ENCODE measurements around the gene RAX. TPM values are rescaled to one million over a fixed set of nuclear protein-coding genes. Genes with fewer than 3 reads are reported as not detected.
A peak's percentile ranks its signal among the peaks of the same experiment; 100 is the strongest.

RAX gene
- total RNA-seq, 1 donor, result not detected

DNA sequence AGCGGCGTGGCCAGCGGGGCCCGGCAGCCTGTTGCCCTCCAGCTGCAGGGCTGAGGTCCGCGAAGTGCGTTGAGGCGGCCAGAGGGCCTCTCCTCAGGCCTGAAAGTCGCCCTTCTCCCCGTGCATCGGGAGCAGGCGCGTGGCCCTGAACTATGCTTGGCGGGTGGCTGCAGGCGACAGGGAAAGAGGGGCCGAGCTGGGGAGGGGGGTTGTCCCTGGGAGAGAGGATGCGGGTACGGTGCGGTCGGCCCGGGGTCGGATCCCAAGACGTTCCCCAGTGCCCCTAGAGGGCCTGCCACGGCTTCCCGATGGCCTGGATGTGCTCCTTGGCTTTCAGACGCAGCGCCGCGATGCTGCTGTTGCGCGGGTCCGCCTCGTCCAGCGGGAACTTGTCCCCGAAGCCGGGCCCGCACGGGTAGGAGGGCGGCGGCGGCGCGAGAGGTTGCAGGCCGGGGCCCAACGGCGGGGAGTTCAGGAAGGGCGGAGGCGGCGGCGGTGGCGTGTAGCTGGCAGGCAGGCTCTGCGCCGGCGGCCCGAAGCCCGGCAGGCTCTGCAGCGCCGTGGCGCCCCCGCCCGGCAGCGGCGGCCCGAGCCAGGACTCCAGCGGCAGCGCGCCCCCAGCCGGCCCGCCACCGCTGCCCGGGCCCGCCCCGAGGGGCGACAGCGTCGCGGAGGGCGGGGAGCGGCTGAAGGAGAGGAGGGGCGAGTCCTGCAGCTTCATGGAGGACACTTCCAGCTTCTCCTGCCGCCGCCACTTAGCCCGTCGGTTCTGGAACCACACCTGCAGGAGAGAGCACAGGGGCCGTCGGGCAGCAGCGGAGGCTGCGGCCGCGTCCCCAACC is 4.3 kb downstream of the RAX start:
- TF ChIP-seq, protein P1, sequence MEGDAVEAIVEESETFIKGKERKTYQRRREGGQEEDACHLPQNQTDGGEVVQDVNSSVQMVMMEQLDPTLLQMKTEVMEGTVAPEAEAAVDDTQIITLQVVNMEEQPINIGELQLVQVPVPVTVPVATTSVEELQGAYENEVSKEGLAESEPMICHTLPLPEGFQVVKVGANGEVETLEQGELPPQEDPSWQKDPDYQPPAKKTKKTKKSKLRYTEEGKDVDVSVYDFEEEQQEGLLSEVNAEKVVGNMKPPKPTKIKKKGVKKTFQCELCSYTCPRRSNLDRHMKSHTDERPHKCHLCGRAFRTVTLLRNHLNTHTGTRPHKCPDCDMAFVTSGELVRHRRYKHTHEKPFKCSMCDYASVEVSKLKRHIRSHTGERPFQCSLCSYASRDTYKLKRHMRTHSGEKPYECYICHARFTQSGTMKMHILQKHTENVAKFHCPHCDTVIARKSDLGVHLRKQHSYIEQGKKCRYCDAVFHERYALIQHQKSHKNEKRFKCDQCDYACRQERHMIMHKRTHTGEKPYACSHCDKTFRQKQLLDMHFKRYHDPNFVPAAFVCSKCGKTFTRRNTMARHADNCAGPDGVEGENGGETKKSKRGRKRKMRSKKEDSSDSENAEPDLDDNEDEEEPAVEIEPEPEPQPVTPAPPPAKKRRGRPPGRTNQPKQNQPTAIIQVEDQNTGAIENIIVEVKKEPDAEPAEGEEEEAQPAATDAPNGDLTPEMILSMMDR (IDR thresholded peaks at IDR 0.05; ENCODE audit: insufficient read depth, low read depth, low read length), result no peak
- DNase-seq (ENCODE audit: low read depth), result peak; percentile 20
- H3K4me3 ChIP-seq (ENCODE audit: low read depth, low read length), result no peak overlapping the region

DNA sequence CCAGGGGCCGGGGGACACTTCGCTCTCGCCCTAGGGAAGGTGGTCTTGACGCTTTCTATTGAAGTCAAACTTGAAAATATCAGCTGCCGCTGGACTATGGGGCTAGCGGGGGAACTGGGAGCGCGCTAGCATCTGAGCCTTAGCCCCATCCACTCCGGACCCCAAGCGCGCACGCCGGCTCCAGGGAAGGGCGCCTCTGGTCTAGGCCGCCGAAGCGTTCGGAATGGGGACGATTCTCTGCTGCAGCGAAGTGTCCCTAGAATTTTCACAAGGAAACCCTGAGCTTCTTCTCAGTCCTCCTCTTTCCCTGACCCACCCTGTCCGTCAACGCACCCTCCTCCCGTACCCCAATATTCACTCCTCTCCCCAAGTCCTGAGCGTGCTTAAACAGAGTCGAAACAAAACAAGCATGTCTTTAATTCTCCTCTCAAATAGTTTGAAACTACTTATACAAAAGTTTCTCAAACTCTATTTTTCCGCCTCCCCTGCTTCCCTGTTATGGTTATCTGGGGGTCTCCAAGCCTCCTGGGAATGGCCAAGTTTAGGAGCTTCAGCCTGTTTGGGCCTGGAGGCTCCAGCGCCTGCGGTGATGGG is 5.0 kb downstream of the RAX start:
- H3K4me3 ChIP-seq (ENCODE audit: low read depth, low read length), result no peak overlapping the region
- TF ChIP-seq, protein P1 (IDR thresholded peaks at IDR 0.05; ENCODE audit: insufficient read depth, low read depth, low read length), result no peak
- no peak for DNase-seq (ENCODE audit: low read depth)

DNA sequence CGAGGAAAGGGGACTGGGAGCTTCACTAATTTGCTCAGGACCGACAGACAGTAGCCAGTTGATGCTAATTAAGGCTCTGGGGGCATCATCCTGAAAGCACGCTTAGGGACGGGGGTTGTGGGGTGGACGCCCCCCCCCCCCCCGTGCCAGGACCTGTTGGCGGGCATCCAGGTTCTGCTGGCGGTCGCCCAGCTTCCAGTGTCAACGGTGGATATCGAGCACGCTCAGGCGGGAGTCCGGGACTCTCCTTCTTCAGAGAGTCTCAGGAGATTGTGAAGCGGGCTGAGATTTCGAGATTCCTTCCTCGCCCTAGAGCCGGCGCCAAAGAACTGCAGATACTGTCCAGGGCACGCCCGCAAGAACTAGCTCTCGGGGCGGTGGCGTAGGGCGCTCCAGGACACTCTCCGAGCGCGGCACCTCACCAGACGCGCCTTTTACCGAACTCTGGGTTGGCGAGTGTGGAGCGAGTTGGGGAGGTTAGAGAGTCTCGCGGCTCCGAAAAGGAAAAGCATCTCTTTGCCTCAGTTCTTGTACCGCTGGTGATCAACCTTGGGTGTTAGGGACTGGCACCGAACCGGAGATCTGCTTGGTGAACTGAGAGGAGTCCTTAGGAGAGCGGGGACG is 5.6 kb downstream of the RAX start:
- DNase-seq (ENCODE audit: low read depth), result no peak

DNA sequence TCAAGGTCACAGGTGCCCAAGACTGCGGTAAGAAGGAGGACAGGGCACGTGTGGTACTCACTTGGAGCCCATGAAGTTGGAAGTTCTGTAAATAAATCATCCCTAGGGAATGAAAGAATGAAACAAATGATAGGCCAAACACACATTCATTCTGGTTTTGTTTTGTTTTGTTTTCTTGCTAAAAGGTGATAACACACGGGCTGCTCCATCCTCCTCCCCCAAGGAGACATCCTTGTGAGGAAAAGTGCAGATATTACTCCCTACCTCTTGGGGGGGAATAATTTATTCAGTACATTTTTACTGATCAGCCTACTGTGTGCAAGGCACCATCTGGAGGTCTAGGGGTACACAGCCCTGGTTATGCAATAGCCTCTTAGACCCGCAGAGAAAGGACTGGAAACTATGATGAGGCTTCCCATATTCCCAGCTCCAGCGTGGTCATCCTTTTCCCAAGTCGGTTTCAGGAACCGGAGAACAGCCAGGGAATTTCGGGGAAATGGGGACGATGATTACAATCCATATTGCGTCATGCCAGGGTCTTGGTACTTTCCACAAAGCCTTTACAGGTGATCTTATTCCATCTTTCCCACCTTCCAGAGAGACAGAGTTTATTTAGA is 6.3 kb downstream of the RAX start:
- DNase-seq (ENCODE audit: low read depth), result no peak

More for the DNA sequence above, 5.6 kb downstream of the RAX start:
- TF ChIP-seq, protein P1 (IDR thresholded peaks at IDR 0.05; ENCODE audit: insufficient read depth, low read depth, low read length), result no peak
- H3K4me3 ChIP-seq (ENCODE audit: low read depth, low read length), result no peak overlapping the region

DNA sequence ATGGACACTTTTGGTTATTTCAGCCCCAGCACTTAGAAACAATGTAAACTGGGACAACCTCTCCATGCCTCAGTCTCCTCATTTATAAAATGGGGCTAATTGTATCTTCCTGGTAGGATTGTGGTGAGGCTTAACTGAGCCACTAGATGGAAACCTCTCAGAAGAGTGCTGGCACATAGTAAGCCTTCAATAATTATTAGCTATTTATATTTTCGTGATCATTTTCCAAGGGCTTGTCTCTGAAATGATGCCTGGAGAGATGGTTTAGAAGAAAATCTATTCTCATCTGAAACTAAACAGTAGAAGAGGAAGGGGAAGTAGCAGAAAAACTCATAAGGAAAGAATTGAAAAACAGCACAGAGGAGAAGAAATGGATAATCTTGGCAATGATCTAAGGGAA is 6.8 kb downstream of the RAX start:
- DNase-seq (ENCODE audit: low read depth), result no peak
- TF ChIP-seq, protein P1 (IDR thresholded peaks at IDR 0.05; ENCODE audit: insufficient read depth, low read depth, low read length), result no peak
- H3K4me3 ChIP-seq (ENCODE audit: low read depth, low read length), result no peak overlapping the region

More for the DNA sequence above, 6.3 kb downstream of the RAX start:
- TF ChIP-seq, protein P1 (IDR thresholded peaks at IDR 0.05; ENCODE audit: insufficient read depth, low read depth, low read length), result no peak
- no peak overlapping the region for H3K4me3 ChIP-seq (ENCODE audit: low read depth, low read length)

DNA sequence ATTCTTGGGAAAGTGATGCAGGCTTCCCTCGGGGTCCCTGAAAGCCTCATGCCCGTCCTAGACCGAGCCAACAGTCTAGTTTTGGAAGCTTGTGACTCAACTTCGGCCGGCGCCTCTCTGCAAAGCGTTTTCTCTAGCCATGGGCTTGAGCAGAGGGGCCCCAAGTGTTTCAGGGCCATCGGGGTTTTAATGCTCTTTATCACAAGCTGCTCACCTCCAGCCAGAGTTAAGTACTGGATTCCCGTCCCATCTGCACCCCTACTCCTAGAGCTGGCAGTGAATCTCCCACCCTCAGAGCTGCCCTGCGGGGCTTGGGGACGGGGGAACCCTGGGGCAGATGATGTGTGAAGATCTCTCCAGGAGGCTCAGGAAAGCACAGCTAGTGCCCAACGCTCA is 7.3 kb downstream of the RAX start:
- no peak for DNase-seq (ENCODE audit: low read depth)
- TF ChIP-seq, protein P1 (IDR thresholded peaks at IDR 0.05; ENCODE audit: insufficient read depth, low read depth, low read length), result no peak

More for the DNA sequence above, 7.3 kb downstream of the RAX start:
- H3K4me3 ChIP-seq (ENCODE audit: low read depth, low read length), result no peak overlapping the region

All from fibroblast of villous mesenchyme (primary cell).